Activated CD4-positive, CD25-positive, alpha-beta regulatory T cell treated with anti-CD3 and anti-CD28 coated beads, Interleukin-2, amount 50 U/mL, for 24 hours (primary cell): ENCODE measurements around the gene ZNF620.
"Not testable (repeated sequence)": the region's sequence is repeated elsewhere in the genome, so short reads cannot be mapped to it uniquely, and the experiment has no call there.

Source experiments
- ATAC-seq, 2 donors: fragments of 150-1000 bp; cut with Tn5 transposase; one replicate each; pipeline ENCODE4 v1.10.0; 2021; ENCODE audit warnings: mild to moderate bottlenecking in 1 of 2, moderate library complexity in 1 of 2

ZNF620 gene

DNA sequence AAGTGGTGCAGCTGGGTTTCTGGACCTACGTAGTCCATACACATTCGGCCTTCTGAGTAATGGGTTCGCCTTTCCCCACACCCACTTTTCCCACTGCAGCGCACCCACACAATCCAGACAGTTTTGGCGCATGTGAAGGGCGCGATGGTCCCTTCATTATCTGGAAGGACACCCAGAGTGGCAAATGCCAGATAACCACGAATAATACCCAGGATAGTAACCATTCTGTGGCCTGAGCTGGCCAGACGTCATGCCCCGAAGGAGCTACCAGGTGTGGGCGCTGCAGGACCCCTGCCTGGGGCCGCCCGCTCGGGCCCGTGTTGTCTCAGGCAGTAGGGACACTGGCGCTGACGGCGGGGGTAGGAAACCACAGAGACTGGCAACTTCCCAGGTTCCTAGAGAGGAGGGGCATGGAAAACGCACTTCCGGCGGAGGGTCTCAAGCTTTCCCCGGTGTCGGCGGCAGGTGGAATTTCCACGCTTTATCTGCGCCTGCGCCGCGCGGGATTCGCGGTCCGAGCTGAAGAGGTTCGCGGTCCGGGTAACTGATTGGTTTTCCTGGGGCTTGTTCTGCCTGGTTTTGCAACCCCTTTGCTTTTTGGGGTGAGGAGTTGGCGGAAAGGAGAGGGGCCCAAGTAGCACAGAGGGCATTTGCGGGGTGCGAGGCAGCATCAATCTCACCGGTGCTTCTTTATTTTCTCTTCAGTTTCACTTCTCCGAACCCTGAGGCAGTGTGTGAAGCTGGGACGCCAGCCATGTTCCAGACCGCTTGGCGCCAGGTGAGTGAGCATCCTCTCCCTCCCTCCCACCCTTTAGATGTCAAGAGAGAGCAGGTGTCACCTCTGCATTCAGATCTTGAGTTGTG is at the start of gene ZNF620:
ZNF620 (plus strand) TSS at position 441 of the 864 bp plus-strand sequence; CDS start at position 755, 314 bp downstream.
- peak; percentile 71 to 72 for ATAC-seq

DNA sequence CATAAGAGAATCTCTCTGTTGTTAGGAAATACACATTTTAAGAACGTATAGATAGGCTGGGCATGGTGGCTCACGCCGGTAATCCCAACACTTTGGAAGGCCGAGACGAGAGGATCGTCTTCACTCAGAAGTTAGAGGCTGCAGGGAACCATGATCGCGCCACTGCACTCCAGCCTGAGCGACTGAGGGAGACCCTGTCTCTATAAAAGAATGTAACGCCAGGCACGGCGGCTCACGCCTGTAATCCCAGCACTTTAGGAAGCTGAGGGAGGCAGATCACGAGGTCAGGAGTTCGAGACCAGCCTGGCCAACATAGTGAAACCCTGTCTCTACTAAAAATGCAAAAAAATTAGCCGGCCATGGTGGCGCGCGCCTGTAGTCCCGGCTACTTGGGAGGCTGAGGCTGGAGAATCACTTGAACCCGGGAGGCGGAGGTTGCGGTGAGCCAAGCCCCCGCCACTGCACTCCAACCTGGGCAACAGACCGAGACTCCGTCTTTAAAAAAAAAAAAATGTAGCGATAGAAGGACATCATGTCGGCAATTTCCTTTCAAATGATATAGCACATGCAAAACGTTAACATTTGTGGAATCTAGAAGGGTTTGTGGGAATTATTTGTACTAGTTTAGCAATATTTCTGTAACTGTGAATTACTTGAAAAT is 49.4 kb upstream of the ZNF620 start:
- ATAC-seq: no peak

GRCh38 chr3:40456940-40457823 is 48.7 kb upstream of the ZNF620 start, which contains the start of gene RPL14:
TSS of gene RPL14 (plus strand) at chr3:40457339. CDS start at chr3:40457472, 133 bp downstream.
- ATAC-seq: peak; percentile 73 to 75

DNA sequence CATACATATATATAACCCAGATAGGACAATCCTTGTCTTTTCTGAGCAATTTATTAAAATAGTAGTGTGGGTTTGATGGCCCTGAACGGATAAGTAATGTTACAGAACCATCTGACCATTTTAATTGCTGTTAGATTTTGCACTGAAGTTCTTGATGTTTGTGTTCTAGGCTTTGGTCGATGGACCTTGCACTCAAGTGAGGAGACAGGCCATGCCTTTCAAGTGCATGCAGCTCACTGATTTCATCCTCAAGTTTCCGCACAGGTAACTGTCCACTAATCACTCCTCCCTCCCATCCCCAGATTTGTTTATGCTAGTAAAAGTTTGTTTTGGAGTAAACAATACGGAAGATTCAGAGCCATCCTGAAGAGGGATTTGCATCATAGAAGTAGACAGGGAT is 47.4 kb upstream of the ZNF620 start:
- no peak for ATAC-seq

DNA sequence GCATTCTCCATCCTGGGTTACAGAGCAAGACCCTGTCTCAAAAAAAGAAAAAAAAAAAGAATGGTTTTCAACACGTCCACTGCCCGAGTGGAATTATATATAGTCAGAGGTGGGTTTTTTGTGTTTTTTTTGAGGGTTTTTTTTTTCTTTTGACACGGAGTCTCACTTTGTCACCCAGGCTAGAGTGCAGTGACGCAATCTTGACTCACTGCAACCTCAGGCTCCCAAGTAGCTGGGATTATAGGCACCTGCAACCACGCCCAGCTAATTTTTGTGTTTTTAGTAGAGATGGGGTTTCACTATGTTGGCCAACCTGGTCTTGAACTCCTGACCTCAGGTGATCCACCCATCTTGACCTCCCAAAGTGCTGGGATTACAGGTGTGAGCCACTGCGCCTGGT is 45.4 kb upstream of the ZNF620 start:
- peak; percentile 9 to 11 for ATAC-seq

DNA sequence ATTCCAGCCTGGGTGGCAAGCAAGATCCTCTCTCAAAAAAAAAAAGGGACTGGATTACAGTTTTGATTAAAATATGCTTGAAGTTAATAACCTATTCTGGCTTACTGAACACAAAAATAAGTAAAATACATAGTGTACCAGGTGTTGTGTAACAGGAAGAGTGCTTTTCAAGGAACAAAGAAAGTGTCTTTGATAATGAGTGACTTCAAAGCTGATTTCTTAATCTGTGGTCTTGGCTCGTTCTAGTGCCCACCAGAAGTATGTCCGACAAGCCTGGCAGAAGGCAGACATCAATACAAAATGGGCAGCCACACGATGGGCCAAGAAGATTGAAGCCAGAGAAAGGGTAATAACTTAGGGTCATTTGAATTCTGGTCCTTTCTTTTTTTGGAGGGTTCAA is 44.7 kb upstream of the ZNF620 start:
- no peak for ATAC-seq

- ATAC-seq: not testable (repeated sequence)
Measured at GRCh38 chr3:40462838-40463237, 43.0 kb upstream of the ZNF620 start.

GRCh38 chr3:40463579-40463978 is 42.3 kb upstream of the ZNF620 start:
- no peak for ATAC-seq

DNA sequence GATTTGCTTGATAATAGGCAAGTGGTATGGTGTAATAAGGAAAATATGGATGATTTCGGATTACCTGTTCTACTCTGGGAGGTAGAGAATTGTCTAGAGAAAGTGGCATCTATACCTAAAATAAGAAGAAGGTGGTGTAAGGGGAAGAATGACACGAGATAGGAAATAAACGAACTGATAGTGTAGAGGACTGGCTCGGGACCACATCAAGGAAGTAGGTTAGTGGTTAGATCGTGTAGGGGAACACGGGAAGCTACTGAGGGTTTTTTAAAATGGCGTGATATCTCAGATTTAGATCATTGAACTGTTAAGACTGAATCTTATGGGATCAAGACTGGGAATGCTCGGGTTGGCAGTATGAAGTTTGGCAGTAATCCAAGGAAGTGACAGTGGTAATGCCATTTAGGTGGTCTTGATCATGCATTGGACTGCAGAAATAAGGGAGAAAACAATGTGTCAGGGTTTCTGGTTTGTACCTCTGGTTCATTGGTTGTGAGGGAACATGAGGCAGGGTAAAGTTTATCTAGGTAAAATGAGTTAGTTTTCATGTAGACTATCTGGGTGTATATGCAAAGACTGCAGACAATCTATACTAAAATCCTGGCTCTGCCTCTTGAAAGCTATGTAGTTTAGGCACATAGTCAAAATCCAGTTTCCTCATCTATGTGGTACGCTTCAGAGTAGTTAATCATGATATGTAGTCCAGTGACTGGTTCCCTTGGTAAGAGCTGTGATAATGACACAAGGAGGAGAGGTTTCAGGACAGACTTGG is 41.3 kb upstream of the ZNF620 start:
- ATAC-seq: no peak

- ATAC-seq: no peak
Measured at GRCh38 chr3:40465111-40465407, 40.8 kb upstream of the ZNF620 start.

DNA sequence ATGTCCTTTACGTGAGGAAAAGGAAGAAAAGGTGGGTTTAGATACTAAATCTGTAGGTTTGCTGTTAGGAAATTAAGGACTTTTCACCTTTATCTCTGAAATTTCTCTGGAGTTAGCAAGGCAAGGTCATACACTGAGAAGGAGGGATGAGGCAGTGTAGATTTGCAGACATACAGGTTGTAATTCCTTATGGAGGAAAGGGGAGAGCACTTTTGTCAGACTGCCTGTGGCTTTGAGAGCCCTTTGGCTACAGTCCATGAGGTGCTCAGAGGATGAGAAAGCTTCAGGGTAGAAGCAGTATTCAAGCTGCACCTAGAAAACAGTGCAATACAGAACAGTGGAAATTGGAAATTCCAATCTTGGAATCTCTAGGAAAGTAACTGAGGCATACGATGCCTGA is 40.4 kb upstream of the ZNF620 start:
- ATAC-seq: no peak

DNA sequence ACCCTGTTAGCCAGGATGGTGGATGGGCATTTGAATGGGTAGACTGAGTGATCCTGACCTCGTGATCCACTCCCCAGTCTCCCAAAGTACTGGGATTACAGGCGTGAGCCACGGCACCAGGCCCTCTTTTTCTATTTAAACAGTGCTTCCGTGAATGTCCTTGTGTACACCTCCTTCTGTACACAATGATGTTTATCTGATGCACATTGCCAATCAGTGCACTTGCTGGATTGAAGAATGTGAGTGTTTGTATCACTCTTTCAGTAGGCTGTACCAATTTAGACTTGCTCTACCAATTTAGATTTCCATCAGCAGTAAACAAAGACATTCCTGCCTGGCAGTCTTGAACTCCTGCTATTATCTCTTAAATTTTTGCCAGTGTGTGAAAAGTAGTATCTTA is 37.8 kb upstream of the ZNF620 start:
- no peak for ATAC-seq

GRCh38 chr3:40470701-40471100 is 35.1 kb upstream of the ZNF620 start:
- ATAC-seq: no peak

GRCh38 chr3:40476478-40477470 is 29.1 kb upstream of the ZNF620 start, which contains the start of gene ZNF619:
TSS of gene ZNF619 (plus strand) at chr3:40477122. CDS start at chr3:40477980, 858 bp downstream.
- ATAC-seq: peak; percentile 88 to 90

GRCh38 chr3:40477666-40478065 is 28.2 kb upstream of the ZNF620 start:
- no peak for ATAC-seq

DNA sequence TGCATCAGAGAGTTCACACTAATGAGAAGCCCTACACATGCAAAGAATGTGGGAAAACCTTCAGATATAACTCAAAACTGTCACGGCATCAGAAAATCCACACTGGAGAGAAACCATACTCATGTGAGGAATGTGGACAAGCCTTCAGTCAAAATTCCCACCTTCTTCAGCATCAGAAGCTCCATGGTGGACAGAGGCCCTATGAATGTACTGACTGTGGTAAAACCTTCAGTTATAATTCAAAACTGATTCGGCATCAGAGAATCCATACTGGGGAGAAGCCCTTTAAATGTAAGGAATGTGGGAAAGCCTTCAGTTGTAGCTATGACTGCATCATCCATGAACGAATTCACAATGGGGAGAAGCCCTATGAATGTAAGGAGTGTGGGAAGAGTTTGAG is 18.7 kb upstream of the ZNF620 start:
- no peak for ATAC-seq

GRCh38 chr3:40490916-40491315 is 14.9 kb upstream of the ZNF620 start:
- ATAC-seq: no peak

GRCh38 chr3:40494698-40495097 is 11.1 kb upstream of the ZNF620 start:
- ATAC-seq: no peak

GRCh38 chr3:40497288-40497687 is 8.6 kb upstream of the ZNF620 start:
- no peak for ATAC-seq

DNA sequence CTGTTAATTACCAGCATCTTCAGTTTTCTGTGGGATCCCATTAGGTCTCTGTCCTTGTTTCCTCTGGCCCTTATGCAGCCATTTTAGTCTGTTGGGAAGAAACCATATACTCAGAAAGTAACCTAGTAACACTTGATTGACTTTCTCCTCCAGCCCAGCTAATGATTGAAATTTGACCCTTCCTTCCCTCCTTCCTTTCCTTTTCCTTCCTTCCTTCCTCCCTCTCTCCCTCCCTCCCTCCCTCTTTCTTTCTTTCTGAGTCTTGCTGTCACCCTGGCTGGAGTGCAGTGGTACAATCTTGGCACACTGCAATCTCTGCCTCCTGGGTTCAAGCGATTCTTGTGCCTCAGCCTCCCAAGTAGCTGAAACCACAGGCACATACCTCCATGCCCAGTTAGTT is 5.9 kb upstream of the ZNF620 start:
- no peak for ATAC-seq

DNA sequence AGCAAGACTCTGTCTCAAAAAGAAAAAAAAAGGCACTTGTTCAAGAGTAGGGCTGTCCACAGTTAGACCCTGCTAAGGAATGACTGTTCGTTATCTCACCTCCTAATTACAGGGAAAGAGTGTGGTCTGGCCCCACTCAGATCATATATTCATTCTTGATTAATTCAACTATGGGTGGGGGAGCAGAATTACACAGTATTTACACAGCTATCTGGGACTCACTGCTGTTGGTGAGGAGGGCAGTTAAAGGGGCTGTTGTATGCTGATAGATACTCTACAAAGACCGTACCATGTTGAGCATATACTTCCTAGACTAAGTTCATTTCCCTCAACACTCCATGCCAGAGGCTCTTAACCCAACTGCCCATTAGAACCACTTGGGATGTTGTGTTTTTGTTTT is 3.8 kb upstream of the ZNF620 start:
- ATAC-seq: no peak
